MV-4-11 (cell line): ENCODE measurements around the gene FAM227B.
"Not testable (repeated sequence)": the region's sequence is repeated elsewhere in the genome, so short reads cannot be mapped to it uniquely, and the experiment has no call there.

Source experiments
- DNase-seq: peaks from one replicate; lab custom pipeline; 2025; lab: John Stamatoyannopoulos, UW

The FAM227B gene

DNA sequence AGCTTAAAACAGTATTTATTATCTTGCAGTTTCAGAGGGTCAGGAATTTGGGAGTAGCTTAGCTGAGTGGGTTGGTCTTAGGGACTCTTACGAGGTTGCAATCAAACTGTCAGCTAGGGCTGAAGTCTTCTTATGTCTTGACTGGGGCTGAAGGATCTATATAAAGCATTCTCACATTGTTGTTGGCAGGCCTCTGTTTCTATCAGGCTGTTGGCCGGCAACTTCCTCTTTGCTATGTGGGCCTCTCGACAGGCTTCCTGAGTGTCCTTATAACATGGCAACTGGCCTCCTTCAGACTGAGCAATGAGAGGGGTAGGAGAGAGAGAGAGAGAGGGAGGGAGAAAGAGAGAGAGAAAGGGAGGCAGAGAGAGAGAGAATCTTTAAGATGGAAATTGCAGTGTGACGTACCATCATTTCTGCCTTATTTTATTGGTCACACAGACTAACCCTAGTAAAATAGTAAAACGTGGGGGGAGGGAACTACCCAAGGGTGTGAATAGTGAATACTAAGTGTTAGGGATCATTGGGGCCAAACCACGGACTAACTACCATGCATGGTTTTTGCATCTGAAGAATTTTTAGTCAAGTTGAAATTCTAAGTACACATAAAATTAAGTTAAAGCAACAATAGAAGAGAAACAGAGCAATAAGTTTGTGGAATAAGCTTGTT is 181.5 kb downstream of the FAM227B start:
- peak; percentile 98 for DNase-seq

DNA sequence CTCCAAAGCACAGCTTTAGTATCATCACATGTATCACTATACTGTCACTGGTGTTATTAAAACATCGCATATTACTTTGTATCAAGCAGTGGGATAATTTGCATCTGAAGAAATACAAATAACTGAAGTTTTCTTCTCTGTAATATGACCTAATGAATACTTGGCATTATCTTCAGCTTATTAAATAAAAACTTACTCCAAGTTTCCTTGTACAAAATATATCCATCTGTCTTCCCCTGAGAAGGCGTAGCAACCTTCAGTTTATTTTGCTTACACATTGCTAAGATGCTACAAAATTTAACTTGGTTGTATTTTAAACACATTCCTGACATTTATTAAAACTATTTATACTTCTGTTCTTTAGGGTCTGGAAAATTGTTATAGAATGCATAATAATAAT is 183.9 kb downstream of the FAM227B start:
- DNase-seq = no peak

DNA sequence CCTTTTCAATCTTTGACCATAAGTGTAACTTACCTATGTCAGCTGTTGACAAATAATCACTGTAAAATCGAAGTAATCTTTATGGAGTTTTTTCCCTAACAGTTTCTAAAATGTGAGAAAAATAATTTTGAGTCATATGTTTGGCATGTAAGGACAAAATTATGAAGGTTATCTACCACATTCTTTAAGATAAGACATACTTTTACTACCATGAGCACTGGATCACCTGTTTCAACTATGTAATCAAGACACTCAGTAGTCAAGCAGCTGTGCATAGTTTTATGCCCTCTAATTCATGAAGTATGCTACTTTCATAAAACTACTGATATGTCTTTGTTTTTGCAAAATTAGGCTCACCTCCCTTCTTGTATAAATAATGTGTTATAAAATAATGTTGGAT is 185.4 kb downstream of the FAM227B start:
- DNase-seq = no peak

DNA sequence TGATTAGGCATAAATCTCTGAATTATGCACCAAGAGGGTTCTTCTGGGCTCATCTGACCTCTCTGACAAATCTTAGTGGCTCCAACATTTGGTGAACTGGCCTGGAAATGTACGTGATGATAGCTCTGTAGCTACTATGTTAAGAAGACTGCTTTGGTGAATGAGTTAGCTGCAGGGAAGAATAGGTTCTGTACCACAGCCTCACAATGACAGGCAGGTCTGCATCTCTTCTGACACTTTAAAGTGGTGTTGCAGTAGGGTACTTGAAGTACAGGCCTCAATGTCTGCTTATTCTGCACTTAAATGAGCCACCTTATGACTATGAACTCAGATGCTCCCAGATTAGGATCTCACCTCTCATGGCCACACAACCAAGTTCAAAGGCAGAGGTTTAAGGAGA is 190.6 kb downstream of the FAM227B start:
- no peak for DNase-seq

DNA sequence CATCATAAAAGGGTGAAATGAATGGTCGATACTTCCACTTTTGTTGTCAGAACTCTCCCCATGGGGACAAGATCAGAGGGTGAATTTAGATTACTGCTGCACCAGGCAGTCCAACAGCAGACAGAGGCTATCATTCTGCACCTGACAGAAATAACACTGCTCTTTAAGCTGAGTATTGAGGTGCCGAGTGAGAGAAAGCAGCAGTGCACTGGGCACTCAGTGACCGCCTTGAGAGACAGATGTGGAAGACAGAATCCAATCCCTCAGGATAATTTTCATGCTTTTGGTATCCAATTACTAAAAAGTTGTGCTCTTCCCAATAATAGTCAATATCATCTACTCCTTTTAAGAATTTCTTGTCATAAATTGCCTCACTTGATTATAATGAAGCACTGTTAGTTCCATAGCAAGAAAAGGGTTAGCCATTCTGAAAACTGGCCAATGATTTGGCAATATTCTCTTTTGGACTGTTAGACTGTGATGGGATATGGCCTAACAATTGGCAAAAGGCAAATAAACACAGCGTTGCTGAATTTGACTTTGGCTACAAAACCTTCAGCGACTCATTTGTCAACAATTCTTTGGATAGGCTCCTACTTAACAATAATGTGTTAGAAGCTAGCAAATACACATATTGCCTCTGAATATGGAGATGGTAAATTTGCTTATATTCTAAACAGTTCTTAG is 192.1 kb downstream of the FAM227B start:
- DNase-seq = no peak

DNA sequence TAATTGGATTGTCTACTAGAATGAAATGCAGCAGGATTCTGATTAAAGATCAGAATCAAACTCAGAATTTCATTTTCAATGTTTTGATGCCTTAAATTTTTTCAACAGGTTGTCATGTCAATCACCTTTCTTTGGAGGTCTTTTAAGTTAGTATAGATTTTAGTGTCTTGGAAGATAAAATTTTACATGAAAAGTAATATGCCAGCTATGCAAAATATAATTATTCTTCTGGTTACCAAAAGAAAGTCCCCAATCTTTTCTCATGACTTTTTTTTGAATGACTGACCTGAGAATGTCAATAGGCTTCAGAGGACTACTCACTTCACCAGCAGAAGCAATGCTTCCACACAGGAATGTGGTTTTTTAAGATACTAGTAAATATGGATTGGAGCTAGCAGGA is 193.2 kb downstream of the FAM227B start:
- DNase-seq = no peak

DNA sequence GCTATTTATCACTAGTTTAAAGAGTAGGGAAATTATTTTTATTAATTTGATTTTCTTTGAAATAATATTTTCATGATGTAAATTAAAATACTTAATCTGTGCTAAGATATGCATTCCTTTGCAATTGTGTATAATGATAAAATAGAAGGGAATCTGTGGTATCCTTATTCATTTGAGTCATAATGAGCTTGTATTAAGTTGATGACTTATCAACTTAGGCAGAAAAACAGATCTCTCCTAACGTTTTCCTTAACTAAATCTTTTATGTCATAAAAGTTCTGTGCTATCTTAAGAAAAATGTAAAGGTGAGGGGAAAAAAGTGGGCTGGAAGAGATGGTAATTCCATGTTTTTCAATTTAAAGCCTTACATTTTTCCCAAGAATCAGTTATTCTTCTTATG is 195.7 kb downstream of the FAM227B start:
- no peak for DNase-seq

DNA sequence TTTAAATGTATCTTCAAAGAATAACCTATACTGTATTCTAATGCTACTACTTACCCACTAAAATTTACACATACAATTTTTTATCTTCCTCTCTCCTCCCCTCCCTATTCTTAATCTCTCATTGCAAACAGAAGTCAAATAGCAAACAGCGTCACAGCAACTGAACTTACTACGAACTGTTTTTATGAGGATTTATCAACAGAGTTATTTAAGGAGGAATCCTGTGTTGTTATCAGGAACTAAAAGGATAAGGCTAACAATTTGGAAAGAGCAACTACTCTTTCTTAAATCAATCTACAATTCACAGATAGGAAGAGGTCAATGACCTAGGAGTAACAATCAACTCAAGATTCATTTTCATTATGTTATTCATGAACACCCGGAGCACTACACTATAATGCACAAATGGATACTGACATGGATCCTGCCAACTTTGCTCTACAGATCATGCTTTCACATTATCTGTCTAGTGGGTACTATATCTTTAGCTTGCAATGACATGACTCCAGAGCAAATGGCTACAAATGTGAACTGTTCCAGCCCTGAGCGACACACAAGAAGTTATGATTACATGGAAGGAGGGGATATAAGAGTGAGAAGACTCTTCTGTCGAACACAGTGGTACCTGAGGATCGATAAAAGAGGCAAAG is 196.6 kb downstream of the FAM227B start:
- DNase-seq = no peak

DNA sequence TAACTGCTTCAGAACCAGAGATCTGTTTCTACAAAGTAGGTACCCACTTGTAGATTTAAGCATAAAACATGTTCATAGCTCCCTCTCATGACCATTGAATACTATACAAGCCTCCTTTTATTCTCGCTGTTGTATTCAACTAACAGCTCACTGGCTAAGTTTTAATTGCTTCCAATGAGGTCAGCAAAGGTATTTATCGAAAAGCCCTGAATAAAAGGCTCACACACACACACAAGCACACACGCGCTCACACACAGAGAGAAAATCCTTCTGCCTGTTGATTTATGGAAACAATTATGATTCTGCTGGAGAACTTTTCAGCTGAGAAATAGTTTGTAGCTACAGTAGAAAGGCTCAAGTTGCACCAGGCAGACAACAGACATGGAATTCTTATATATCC is 197.6 kb downstream of the FAM227B start, which contains the start of gene FGF7:
TSS of gene FGF7 (plus strand) at position 222 of the 400 bp plus-strand sequence. CDS start 1,056 bp downstream, outside the sequence.
- DNase-seq = no peak

DNA sequence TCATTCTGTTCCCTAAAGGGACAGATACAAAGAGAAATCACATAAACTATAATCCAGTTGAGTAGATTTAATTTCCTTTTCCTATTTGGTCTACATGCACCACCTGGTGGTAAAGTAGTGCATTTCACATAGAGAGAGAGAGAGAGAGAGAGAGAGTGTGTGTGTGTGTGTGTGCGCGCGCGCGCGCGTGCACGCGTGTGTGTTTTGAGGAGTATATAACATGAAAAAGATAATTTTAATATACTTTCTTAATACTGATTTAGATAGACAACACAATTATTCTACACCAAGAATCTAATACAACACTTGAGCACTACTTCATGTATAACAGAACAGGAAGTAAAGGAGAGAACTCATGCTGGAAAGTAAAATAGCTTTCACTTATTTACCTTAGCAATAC is 198.6 kb downstream of the FAM227B start:
- no peak for DNase-seq

DNA sequence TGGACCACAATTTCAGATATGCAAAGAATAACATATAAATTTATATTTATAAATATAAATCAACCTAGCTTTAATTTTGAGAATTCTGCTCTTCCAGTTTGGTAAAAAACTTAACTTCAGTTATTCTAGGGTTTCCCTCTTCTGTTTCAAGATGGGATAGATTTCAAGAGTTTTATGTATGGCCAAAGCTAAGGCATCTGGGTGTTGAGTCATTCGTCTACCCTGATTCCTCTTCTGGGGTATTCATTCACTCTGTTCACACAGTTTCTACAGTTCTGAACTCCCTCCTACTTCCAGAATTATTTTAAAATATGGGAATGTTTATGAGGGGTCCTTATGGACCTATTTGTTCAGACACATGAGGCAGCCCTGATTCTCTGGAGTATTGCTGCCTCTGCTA is 201.8 kb downstream of the FAM227B start:
- DNase-seq = no peak

DNA sequence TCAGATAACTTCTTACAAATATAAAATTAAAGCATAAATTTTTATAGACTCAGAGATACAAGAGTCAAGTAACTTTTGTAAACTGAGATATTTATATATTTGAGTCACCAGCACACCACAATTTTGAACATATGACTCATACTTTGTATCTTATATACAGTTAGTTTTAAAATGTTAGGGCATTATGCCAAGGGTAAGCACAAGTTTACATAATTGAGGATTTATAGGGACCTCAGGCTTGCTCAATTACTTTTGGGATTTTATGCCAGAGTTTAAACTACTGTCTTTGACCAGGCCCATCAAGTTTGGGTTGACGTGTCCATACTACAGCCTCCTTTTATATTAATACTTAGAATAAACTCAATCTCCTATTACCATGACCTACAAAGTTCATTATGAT is 205.0 kb downstream of the FAM227B start:
- peak; percentile 13 for DNase-seq

DNA sequence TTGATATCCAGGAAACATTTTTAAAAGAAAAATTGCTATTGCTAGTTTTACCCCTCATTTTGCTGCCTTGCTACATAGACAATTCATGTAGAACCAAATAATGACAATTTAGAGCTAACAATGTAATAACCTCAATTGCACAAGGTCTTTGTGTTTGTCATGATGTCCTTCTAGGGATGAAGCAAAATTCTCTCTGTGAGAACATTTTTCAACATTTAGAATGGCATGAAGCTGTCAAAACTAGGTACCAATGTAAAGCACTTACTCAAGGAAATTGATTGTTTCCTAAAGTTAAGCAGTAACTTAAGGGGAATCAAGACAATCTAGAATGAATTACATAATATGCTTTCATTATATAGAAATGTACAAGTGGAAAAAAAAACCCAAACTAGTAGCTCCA is 205.5 kb downstream of the FAM227B start:
- no peak for DNase-seq

DNA sequence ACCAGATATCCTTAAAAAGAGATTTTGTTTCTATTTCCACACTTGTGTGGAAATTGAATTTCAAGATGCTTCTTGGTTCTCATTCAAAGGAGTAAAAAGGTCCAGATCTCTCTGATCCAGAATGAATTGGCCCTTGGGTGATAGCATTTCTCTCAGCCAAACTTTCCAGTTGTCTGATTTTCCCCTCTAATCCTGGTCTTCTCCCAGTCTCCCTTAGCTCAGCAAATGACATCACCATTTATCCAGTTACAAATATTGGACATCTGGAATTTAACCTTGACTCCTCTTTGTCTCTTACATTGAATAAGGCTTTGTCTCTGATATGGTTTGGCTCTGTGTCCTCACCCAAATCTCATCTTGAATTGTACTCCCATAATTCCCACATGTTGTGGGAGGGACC is 207.8 kb downstream of the FAM227B start:
- DNase-seq = no peak

DNA sequence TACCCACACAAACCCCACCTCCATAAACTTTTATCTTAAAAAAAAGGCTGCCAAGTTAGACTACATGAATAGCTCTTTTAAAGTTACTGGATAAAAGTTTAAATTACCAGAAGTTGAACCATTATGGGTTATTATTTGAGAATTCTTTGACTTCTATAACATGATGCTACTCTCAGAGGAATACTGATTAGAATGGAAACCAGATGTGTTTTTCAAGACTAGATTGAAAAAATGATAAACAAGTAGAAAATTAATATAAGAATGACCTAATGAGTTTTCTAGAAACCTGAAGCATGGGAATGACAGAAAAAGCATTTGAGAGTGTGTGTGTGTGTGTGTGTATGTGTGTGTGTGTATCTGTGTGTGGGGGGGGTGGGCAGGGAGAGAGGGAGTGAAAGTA is 210.0 kb downstream of the FAM227B start:
- no peak for DNase-seq

DNA sequence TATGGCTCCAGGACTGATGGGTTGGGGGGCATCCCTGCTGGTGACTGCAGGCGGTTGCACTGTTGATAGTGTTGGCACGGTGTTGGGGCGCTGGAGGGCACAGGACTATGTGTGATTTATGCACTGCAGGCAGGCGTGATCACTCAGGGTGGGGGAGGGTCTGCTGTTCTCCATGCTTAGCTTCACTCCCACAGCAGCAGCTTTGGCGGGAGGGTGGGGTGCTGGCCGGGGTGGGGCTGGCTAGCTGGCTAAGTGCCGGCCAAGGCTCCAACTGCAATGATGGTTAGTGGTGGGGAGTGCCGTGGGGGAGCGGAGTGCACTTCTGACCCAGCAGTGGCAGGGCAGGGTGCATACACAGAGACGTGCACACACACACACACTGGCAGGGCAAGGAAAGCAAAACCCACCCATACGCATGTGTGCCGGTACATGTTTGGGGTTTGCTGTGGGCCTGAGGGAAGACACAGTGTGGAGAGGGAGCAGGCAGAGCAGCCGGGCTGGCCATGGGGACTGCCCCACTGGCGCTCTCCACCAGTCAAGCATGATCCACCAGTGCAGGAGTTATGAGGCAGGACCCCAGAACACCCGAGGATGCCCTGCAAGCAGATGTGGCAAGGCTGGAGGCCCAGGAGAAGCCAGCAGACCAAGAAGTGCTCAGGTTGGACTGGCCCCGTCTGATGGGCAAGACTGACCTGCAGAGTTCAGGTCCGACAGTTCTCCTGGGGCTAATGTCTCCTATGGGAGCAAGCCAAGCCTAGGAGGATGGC is 214.1 kb downstream of the FAM227B start:
- DNase-seq = no peak

DNA sequence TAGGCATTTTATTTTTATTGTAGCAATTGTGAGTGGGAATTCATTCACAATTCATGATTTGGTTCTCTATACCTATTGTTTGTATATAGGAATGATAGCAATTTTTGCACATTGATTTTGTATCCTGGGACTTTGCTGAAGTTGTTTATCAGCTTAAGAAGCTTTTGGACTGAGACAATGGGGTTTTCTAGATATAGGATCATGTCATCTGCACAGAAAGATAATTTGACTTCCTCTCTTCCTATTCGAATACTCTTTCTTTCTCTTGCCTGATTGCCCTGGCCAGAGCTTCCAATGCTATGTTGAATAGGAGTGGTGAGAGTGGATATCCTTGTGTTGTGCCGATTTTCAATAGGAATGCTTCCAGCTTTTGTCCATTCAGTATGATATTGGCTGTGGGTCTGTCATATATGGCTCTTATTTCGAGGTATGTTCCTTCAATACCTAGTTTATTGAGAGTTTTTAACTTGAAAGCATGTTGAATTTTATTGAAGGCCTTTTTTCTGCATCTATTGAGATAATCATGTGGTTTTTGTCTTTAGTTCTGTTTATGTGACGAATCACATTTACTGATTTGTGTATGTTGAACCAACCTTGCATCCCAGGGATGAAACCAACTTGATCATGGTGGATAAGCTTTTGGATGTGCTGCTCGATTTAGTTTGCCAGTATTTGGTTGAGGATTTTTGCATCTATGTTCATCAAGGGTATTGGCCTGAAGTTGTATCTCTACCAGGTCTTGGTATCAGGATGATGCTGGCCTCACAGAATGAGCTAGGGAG is 217.9 kb downstream of the FAM227B start:
- not testable (repeated sequence) for DNase-seq

DNA sequence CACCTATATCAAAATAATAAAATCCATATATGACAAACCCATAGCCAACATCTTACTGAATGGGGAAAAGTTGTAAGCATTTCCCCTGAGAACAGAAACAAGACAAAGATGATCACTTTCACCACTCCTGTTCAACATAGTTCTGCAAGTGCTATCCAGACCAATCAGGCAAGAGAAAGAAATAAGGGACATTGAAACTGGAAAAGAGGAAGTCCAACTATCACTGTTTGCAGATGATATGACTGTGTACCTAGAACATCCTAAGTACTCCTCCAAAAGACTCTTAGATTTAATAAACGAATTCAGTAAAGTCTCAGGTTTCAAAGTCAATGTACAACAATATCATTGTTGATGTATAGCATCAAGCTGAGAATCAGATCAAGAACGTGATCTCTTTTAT is 233.1 kb downstream of the FAM227B start:
- DNase-seq = peak; percentile 88

DNA sequence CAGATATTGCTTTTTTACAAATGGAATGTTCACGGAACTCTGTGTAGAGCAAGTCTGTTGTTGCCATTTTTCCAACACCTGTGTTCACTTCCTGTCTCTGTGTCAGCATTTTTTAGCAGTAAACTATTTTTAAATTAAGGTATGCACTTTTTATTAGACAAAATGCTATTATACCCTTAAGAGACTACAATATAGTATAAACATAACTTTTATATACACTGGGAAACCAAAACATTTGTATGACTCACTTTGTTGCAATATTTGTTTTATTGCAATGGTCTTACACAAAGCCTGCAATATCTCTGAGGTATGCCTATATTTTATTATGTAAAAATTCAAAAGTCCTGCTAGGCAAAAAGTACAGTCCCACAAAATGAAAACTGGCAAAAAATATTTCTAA is 237.4 kb downstream of the FAM227B start:
- no peak for DNase-seq

DNA sequence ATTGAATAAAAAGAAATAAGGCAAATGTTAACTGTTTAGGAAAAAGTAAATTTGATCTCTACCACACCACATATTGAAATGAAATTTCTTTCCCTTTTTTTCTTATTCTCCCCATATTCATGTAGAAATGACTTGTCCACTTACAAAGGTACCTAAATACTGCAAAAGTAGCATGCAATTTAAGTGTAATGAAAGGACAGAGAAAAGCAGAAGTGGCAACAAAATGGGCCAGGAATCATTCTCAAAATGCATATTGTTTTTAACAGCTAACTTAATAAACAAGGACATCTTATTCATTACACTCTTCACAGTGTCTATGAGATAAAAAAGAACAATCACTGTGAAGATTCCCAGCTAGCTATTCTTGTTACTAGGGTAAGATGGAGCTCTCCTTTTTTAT is 238.2 kb downstream of the FAM227B start:
- DNase-seq = peak; percentile 15

DNA sequence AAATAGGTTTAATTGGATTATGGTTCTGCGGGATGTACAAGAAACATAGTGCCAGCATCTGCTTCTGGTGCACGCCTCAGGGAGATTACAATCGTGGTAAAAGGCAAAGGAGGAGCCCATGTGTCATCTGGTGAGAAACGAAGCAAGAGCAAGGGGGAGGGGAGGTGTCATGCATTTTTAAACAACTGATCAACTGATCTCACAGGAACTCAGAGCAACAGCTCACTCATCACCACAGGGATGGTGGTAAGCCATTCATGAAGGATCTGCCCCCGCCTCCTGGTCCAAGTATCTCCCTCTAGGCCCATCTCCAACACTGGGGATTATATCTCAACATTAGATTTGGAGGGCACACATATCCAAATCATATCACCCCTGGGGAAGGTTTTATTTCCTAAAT is 239.7 kb downstream of the FAM227B start:
- DNase-seq = no peak

DNA sequence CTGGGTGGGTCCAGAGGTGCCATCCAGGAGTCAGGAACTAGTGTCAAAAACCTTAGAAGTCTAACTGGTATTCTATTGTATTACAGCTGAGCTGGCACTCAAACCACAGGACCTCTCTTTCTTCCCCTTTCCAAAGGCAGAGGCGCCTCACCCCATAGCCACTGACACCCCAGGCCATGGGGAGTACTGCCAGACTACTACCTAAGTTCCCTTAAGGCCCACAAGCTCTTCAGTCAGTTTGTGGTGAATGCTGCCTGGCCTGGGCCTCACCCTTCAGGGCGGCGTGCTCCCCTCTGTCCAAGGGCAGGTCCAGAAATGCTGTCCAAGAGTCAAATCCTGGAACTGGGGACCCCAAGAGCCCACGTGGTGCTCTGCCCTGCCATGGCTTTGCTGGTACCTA is 240.6 kb downstream of the FAM227B start:
- DNase-seq = peak; percentile 91
